Stimulated activated naive B cell treated with anti-CD40 and anti-IgM and Interleukin-4, amounts not matched to agents 10 μg/mL and 1 μg/mL and 100 μg/mL, for 72 hours (primary cell): ENCODE data around the gene LMBR1.
A peak's percentile ranks its signal among the peaks of the same experiment; 100 is the strongest.
"Not testable (repeated sequence)": the region's sequence is repeated elsewhere in the genome, so short reads cannot be mapped to it uniquely, and the experiment has no call there.

ENCODE experiments used
- ATAC-seq, 2 donors: fragments of 150-1000 bp; cut with Tn5 transposase; replicated peaks; 2 replicates each; pipeline ENCODE4 v1.10.0; 2021; ENCODE audit warnings: moderate library complexity in 1 of 2
- DNase-seq: peaks from one replicate; pipeline ENCODE4 v3.0.0; 2021
- H3K27ac Mint-ChIP-seq: one replicate; pipeline ENCODE4 v1.8.0; 2022; ENCODE audit warnings: mild to moderate bottlenecking, mixed read lengths
- H3K27me3 Mint-ChIP-seq, 2 donors: one replicate each; pipeline ENCODE4 v1.8.0; 2022; ENCODE audit warnings: mixed read lengths in 2 of 2
- H3K36me3 Mint-ChIP-seq, 2 donors: one replicate each; pipeline ENCODE4 v1.8.0; 2022; ENCODE audit warnings: mixed read lengths in 2 of 2, mild to moderate bottlenecking in 1 of 2
- H3K4me1 Mint-ChIP-seq, 2 donors: one replicate each; pipeline ENCODE4 v1.8.0; 2022; ENCODE audit warnings: mixed read lengths in 2 of 2, mild to moderate bottlenecking in 1 of 2
- H3K4me3 Mint-ChIP-seq, 2 donors: one replicate each; pipeline ENCODE4 v1.8.0; 2022; ENCODE audit warnings: mild to moderate bottlenecking in 2 of 2, mixed read lengths in 2 of 2, moderate library complexity in 1 of 2
- H3K9me3 Mint-ChIP-seq, 2 donors: one replicate each; pipeline ENCODE4 v1.8.0; 2022; ENCODE audit warnings: mixed read lengths in 2 of 2, mild to moderate bottlenecking in 1 of 2

Gene LMBR1

GRCh38 chr7:156920487-156921373 is 27.7 kb upstream of the LMBR1 start:
- not testable (repeated sequence) for H3K4me1 Mint-ChIP-seq, H3K9me3 Mint-ChIP-seq, ATAC-seq, DNase-seq, H3K36me3 Mint-ChIP-seq, H3K27ac Mint-ChIP-seq, H3K4me3 Mint-ChIP-seq
- peaks cover 40 to 48% of the 10 kb centered on the region in 2 donors for H3K27me3 Mint-ChIP-seq

- Mint-ChIP-seq H3K27me3 (peaks cover 41 to 54% of the 10 kb centered on the region in 2 donors), H3K4me3 (no peak overlapping the region), H3K36me3 (no peaks in the 10 kb centered on the region), H3K27ac (no peak overlapping the region), H3K4me1 (peaks cover 0 to 8% of the 10 kb centered on the region in 2 donors), H3K9me3 (peaks cover 0 to 1% of the 10 kb centered on the region in 2 donors)
- ATAC-seq (no peak), DNase-seq (no peak)
Measured at GRCh38 chr7:156920076-156920475, 27.1 kb upstream of the LMBR1 start.

- Mint-ChIP-seq H3K27ac (no peak overlapping the region), H3K4me1 (peaks cover 0 to 8% of the 10 kb centered on the region in 2 donors), H3K4me3 (no peak overlapping the region)
Measured at GRCh38 chr7:156919132-156919713, 26.2 kb upstream of the LMBR1 start.

GRCh38 chr7:156918635-156919034 is 25.7 kb upstream of the LMBR1 start:
- Mint-ChIP-seq H3K9me3 (peaks cover 0 to 1% of the 10 kb centered on the region in 2 donors), H3K4me1 (peaks cover 0 to 8% of the 10 kb centered on the region in 2 donors), H3K4me3 (no peak overlapping the region), H3K36me3 (no peaks in the 10 kb centered on the region), H3K27me3 (peaks cover 40 to 50% of the 10 kb centered on the region in 2 donors), H3K27ac (no peak overlapping the region)
- ATAC-seq (peak; percentile 26 to 41), DNase-seq (no peak)

More at GRCh38 chr7:156919132-156919713, 26.2 kb upstream of the LMBR1 start:
- H3K27me3 Mint-ChIP-seq, result peaks cover 38 to 49% of the 10 kb centered on the region in 2 donors
- no peak for DNase-seq
- peaks cover 0 to 1% of the 10 kb centered on the region in 2 donors for H3K9me3 Mint-ChIP-seq
- no peak for ATAC-seq
- H3K36me3 Mint-ChIP-seq, result no peaks in the 10 kb centered on the region

GRCh38 chr7:156909574-156910252 is 16.7 kb upstream of the LMBR1 start:
- not testable (repeated sequence) for H3K4me1 Mint-ChIP-seq

GRCh38 chr7:156907656-156908055 is 14.7 kb upstream of the LMBR1 start:
- peaks cover 0 to 1% of the 10 kb centered on the region in 2 donors for H3K36me3 Mint-ChIP-seq
- DNase-seq, result no peak
- no peak for ATAC-seq
- peaks cover 0 to 1% of the 10 kb centered on the region in 2 donors for H3K9me3 Mint-ChIP-seq
- no peak overlapping the region for H3K27ac Mint-ChIP-seq
- peaks cover 4 to 5% of the 10 kb centered on the region in 2 donors for H3K4me1 Mint-ChIP-seq
- peaks cover 14 to 28% of the 10 kb centered on the region in 2 donors for H3K27me3 Mint-ChIP-seq
- no peak overlapping the region for H3K4me3 Mint-ChIP-seq

More at GRCh38 chr7:156909574-156910252, 16.7 kb upstream of the LMBR1 start:
- not testable (repeated sequence) for H3K9me3 Mint-ChIP-seq, ATAC-seq, H3K4me3 Mint-ChIP-seq, H3K27ac Mint-ChIP-seq, DNase-seq, H3K36me3 Mint-ChIP-seq
- peaks cover 20 to 27% of the 10 kb centered on the region in 2 donors for H3K27me3 Mint-ChIP-seq

- ATAC-seq (no peak), DNase-seq (no peak)
- Mint-ChIP-seq H3K9me3 (no peaks in the 10 kb centered on the region), H3K27ac (no peak overlapping the region), H3K4me1 (peaks cover 4 to 5% of the 10 kb centered on the region in 2 donors), H3K4me3 (no peak overlapping the region), H3K27me3 (peaks cover 16 to 33% of the 10 kb centered on the region in 2 donors), H3K36me3 (no peaks in the 10 kb centered on the region)
Measured at GRCh38 chr7:156906200-156906649, 13.2 kb upstream of the LMBR1 start.

GRCh38 chr7:156903232-156903909 is 10.4 kb upstream of the LMBR1 start:
- H3K27ac Mint-ChIP-seq, result no peak overlapping the region
- DNase-seq, result no peak
- H3K27me3 Mint-ChIP-seq, result peaks cover 15 to 22% of the 10 kb centered on the region in 2 donors
- no peak for ATAC-seq
- no peaks in the 10 kb centered on the region for H3K9me3 Mint-ChIP-seq
- H3K36me3 Mint-ChIP-seq, result no peaks in the 10 kb centered on the region
- H3K4me1 Mint-ChIP-seq, result no peaks in the 10 kb centered on the region
- no peak overlapping the region for H3K4me3 Mint-ChIP-seq

- H3K27ac Mint-ChIP-seq, H3K9me3 Mint-ChIP-seq, ATAC-seq, H3K36me3 Mint-ChIP-seq, H3K4me3 Mint-ChIP-seq, DNase-seq: not testable (repeated sequence)
- Mint-ChIP-seq H3K27me3 (peaks cover 15 to 22% of the 10 kb centered on the region in 2 donors), H3K4me1 (peaks cover 11 to 17% of the 10 kb centered on the region in 2 donors)
Measured at GRCh38 chr7:156900093-156900492, 7.1 kb upstream of the LMBR1 start.

GRCh38 chr7:156898938-156899337 is 6.0 kb upstream of the LMBR1 start:
- H3K27ac Mint-ChIP-seq, result no peak overlapping the region
- H3K27me3 Mint-ChIP-seq, result peaks cover 15 to 22% of the 10 kb centered on the region in 2 donors
- H3K9me3 Mint-ChIP-seq, result peaks cover 0 to 5% of the 10 kb centered on the region in 2 donors
- H3K4me3 Mint-ChIP-seq, result no peak overlapping the region
- peaks cover 14 to 22% of the 10 kb centered on the region in 2 donors for H3K4me1 Mint-ChIP-seq
- DNase-seq (no peak), ATAC-seq (no peak)
- H3K36me3 Mint-ChIP-seq, result peaks cover 6 to 10% of the 10 kb centered on the region in 2 donors

- peaks cover 6 to 10% of the 10 kb centered on the region in 2 donors for H3K36me3 Mint-ChIP-seq
- no peak overlapping the region for H3K4me3 Mint-ChIP-seq
Measured at GRCh38 chr7:156897673-156898072, 4.7 kb upstream of the LMBR1 start.

GRCh38 chr7:156896388-156897022 is 3.5 kb upstream of the LMBR1 start:
- Mint-ChIP-seq H3K36me3 (peaks cover 6 to 10% of the 10 kb centered on the region in 2 donors), H3K9me3 (peaks cover 0 to 5% of the 10 kb centered on the region in 2 donors), H3K4me1 (peaks cover 14 to 28% of the 10 kb centered on the region in 2 donors), H3K27me3 (peaks cover 3 to 7% of the 10 kb centered on the region in 2 donors), H3K4me3 (no peak overlapping the region), H3K27ac (no peak overlapping the region)
- no peak for ATAC-seq
- no peak for DNase-seq

More at GRCh38 chr7:156897673-156898072, 4.7 kb upstream of the LMBR1 start:
- ATAC-seq, result no peak
- H3K27ac Mint-ChIP-seq, result no peak overlapping the region
- peaks cover 0 to 5% of the 10 kb centered on the region in 2 donors for H3K9me3 Mint-ChIP-seq
- H3K4me1 Mint-ChIP-seq, result peaks cover 14 to 22% of the 10 kb centered on the region in 2 donors
- H3K27me3 Mint-ChIP-seq, result peaks cover 12 to 13% of the 10 kb centered on the region in 2 donors
- no peak for DNase-seq

GRCh38 chr7:156895024-156895780 is 2.2 kb upstream of the LMBR1 start:
- Mint-ChIP-seq H3K9me3 (peaks cover 0 to 5% of the 10 kb centered on the region in 2 donors), H3K4me3 (peak overlapping the region in 1 of 2 donors; percentile 51), H3K36me3 (peaks cover 6 to 10% of the 10 kb centered on the region in 2 donors), H3K4me1 (peaks cover 16 to 33% of the 10 kb centered on the region in 2 donors), H3K27me3 (no peaks in the 10 kb centered on the region), H3K27ac (peak overlapping the region; percentile 49)
- ATAC-seq (no peak), DNase-seq (no peak)
